Cardiac fibroblast (primary cell): ENCODE data around the gene OIP5.
"Not testable (repeated sequence)": the region's sequence is repeated elsewhere in the genome, so short reads cannot be mapped to it uniquely, and the experiment has no call there.

Experiments used
- DNase-seq, 2 donors: peaks; one replicate each; pipeline versions ENCODE4 v3.0.0 to v3.0.0-alpha.2; 2010; ENCODE audit warnings: low read depth in 2 of 2
- H3K4me3 ChIP-seq, 2 donors: replicated peaks in 1 of 2; 1 replicate in 1 of 2; 2 replicates in 1 of 2; pipeline ENCODE4 v1.5.1; 2011; ENCODE audit warnings: low read depth in 2 of 2, low read length in 2 of 2, mild to moderate bottlenecking in 2 of 2, moderate library complexity in 1 of 2
- TF ChIP-seq, protein P1 (sequence below): IDR thresholded peaks from one replicate; pipeline ENCODE4 v1.5.1; 2011; ENCODE audit warnings: low read depth, mild to moderate bottlenecking, low read length, inconsistent platforms

The OIP5 gene

DNA sequence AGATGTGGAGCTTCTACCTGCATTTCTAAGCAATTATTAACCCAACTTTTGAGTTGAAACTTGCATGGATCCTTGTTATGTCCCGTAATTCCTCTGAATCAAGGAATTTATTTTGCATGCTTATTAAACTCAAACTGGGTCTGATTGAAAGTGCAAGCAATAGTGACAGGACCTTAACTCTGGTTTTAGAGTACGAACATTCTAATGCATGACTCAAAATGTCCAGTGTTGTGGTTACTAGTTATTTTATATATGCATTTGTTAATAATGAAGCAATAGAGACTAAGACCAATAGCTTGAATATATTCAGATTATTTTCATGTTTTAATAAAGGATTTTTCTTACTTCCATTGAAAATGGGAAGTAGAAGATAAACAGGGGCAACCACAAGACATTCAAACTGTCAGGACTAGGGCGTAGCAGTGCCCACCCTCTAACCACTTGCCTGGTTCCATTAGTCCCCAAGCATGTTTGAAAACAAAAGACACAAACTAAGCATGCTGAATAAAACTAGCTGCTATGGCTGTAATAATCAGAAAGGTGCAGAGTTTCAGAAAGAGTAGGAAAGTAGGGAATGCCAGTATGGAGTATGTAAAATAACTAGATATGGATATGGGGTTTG lies 28.1 kb downstream of the OIP5 start:
- DNase-seq = no peak
- TF ChIP-seq, protein P1, sequence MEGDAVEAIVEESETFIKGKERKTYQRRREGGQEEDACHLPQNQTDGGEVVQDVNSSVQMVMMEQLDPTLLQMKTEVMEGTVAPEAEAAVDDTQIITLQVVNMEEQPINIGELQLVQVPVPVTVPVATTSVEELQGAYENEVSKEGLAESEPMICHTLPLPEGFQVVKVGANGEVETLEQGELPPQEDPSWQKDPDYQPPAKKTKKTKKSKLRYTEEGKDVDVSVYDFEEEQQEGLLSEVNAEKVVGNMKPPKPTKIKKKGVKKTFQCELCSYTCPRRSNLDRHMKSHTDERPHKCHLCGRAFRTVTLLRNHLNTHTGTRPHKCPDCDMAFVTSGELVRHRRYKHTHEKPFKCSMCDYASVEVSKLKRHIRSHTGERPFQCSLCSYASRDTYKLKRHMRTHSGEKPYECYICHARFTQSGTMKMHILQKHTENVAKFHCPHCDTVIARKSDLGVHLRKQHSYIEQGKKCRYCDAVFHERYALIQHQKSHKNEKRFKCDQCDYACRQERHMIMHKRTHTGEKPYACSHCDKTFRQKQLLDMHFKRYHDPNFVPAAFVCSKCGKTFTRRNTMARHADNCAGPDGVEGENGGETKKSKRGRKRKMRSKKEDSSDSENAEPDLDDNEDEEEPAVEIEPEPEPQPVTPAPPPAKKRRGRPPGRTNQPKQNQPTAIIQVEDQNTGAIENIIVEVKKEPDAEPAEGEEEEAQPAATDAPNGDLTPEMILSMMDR = no peak
- no peak overlapping the region for H3K4me3 ChIP-seq

DNA sequence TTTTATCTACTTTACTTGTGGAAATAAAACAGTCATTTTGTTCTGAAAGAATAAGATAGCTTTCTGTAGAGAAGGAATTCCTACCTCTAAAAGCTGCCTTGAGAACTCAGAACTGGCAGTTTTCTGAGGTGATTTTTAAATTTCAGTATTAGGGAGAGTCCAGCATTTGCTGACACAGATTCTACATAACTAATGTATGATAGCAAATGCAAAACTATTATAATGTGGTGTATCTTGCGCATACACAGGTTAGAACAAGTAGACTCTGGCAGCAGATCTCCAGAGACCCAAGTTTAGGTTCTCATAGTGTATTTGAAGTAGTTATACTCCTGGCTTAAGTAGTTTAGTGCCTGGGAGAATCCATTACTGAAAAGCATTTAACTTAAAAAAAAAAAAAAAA lies 30.8 kb downstream of the OIP5 start:
- TF ChIP-seq, protein P1 = no peak
- DNase-seq = no peak
- H3K4me3 ChIP-seq = no peak overlapping the region

DNA sequence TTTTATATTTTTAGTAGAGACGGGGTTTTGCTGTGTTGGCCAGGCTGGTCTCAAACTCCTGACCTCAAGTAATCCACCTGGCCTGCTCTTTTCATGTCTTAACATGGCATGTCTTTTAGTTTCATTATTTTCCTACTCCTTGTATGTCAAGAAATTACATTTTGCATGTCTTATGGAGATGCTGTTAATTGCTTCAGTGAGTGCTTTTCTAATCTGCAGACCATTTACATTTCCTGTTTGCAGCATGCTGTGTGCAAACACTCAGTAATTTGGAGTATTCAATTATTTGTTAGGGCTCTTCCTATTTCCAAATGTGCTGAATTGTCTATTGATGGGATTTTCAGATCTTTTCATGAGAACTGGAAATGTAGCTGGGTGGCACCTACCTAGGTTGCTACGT lies 31.3 kb downstream of the OIP5 start:
- DNase-seq, H3K4me3 ChIP-seq: not testable (repeated sequence)

DNA sequence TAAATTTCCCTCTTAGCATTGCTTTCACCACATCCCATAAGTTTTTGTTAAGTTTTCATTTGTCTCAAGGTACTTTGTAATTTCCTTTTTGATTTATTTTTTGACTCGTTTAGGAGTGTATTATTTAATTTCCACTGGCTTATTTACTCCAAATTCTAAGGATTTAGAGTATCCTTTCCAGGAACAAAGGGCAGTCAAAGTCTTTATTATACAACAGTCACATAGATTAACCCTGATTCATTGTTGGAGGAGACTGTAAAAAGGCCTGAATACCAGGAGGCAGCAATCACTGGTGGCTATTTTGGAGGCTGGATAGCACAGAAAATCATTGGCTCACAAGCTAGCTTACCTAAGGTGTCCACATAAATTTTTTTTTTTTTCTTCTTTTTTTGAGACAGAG lies 39.9 kb downstream of the OIP5 start:
- TF ChIP-seq, protein P1 = no peak
- DNase-seq = no peak
- H3K4me3 ChIP-seq = no peak overlapping the region

DNA sequence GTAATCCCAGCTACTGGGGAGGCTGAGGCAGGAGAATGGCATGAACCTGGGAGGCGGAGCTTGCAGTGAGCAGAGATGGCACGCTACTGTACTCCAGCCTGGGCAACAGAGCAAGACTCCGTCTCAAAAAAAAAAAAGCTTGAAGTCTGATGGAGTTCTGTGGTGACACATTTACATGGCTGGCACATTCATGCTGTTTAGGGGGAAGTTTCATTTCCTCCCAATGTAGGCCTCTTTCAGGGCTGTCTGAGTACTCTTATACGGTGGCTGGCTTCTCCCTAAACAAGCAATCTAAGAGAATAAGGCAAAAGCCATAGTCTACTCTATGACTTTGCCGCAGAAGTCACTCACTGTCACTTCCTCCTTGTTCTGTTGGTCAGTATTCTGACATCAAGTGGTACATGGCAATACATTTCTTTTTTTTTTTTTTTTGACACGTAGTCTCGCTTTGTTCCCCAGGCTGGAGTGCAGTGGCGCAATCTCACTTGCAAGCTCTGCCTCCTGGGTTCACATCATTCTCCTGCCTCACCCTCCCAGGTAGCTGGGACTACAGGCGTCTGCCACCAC lies 41.2 kb downstream of the OIP5 start:
- DNase-seq = no peak
- no peak overlapping the region for H3K4me3 ChIP-seq
- TF ChIP-seq, protein P1 = no peak

DNA sequence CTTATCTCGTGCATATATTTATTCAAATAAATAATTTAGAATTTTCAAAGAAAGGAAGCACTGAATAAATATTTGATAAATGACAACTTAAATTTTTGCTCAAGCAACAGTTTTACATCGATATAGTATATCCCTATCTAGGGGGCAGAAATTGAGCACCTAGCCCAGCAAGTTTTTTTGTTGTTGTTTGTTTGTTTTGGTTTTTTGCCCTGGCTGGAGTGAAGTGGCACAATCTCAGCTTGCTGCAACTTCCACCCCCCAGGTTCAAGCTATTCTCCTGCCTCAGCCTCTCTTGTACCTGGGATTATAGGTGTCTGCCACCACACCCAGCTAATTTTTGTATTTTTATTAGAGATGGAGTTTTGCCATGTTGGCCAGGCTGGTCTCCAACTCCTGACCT lies 42.4 kb downstream of the OIP5 start:
- H3K4me3 ChIP-seq = no peak overlapping the region
- TF ChIP-seq, protein P1 = no peak
- no peak for DNase-seq

DNA sequence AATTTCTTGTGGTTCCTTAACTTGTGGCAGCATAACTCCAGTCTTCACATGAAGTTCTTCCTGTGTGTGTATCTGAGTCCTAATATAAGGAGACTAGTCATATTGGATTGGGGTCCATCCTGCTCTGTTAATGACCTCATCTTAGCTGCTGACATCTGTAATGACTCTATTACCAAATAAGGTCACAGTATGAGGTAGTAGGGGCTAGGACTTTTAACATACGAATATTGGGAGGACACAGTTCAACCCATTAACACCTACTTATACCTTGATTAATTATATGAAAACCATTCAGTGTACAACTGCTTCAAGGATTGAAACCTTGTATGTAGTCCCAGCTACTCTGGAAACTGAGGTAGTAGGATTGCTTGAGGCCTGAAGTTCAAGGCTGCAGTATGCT lies 43.9 kb downstream of the OIP5 start:
- DNase-seq = no peak
- TF ChIP-seq, protein P1 = no peak
- no peak overlapping the region for H3K4me3 ChIP-seq
